Epithelial cell of proximal tubule (primary cell): Measurements from ENCODE around the gene FAM222B. TPM values are rescaled to one million over a fixed set of nuclear protein-coding genes. Genes with fewer than 3 reads are reported as not detected.

Experiments used
- DNase-seq: peaks from one replicate; pipeline ENCODE4 v3.0.0-alpha.2; 2011; ENCODE audit warnings: low read depth
- H3K4me3 ChIP-seq: 2 replicates; pipeline ENCODE4 v1.5.1; 2011; ENCODE audit warnings: low read depth, mild to moderate bottlenecking, low read length
- total RNA-seq: library from RNA; depleted of rRNA; stranded (reverse); fragments of >200 nt; gene quantifications from 2 replicates; pipeline ENCODE4 v1.2.3, GENCODE V29; 2015
- TF ChIP-seq, protein P1 (sequence below): conservative IDR thresholded peaks from 2 replicates; pipeline ENCODE4 v1.5.1; 2012; ENCODE audit warnings: low read depth, mild to moderate bottlenecking, low read length

Gene FAM222B
- total RNA-seq, 1 donor from 2014 or later, result 11.9 TPM

GRCh38 chr17:28777178-28777577 is 65.4 kb downstream of the FAM222B start:
- TF ChIP-seq, protein P1, sequence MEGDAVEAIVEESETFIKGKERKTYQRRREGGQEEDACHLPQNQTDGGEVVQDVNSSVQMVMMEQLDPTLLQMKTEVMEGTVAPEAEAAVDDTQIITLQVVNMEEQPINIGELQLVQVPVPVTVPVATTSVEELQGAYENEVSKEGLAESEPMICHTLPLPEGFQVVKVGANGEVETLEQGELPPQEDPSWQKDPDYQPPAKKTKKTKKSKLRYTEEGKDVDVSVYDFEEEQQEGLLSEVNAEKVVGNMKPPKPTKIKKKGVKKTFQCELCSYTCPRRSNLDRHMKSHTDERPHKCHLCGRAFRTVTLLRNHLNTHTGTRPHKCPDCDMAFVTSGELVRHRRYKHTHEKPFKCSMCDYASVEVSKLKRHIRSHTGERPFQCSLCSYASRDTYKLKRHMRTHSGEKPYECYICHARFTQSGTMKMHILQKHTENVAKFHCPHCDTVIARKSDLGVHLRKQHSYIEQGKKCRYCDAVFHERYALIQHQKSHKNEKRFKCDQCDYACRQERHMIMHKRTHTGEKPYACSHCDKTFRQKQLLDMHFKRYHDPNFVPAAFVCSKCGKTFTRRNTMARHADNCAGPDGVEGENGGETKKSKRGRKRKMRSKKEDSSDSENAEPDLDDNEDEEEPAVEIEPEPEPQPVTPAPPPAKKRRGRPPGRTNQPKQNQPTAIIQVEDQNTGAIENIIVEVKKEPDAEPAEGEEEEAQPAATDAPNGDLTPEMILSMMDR, result no peak
- H3K4me3 ChIP-seq, result no peak overlapping the region
- no peak for DNase-seq

- TF ChIP-seq, protein P1, result no peak
- H3K4me3 ChIP-seq, result no peak overlapping the region
- DNase-seq, result no peak
Observed at GRCh38 chr17:28774206-28774605, 68.4 kb downstream of the FAM222B start.

DNA sequence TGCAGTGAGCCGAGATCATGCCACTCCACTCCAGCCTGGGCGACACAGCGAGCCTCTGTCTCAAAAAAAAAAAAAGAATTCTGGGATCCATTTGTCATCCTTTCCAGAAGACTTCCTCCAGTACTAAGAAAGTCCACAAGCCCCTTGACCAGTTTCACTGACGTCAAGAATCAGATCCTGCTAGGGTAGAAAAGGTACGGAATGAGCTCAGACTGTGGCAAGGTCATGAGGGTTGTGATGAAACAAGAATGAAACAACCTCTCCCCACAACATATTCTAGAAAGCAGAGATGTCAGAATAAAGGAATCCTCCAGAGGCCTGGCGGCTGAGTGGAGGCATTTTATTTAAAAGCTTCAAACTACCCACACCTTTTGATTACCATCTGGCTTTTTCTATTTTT is 68.9 kb downstream of the FAM222B start:
- no peak overlapping the region for H3K4me3 ChIP-seq
- no peak for DNase-seq
- TF ChIP-seq, protein P1, result no peak

DNA sequence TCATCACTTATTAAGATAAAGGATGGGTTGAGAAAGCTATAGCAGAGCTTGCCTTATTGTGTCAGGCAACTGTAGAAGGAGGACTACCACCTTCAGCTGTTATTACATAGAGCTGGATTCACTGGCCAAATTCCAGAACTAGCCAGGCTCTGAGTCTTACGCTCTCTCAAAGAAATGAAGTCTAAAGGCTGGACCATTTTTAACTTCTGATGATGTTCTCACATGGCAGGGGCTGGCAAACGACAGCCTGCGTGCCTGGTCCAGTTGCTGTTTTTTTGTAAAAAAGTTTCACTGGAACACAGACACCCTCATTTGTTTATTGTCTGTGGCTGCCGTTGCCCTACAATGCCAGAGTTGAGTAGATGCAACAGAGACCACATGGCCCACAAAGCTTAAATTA is 77.6 kb downstream of the FAM222B start:
- DNase-seq, result no peak
- TF ChIP-seq, protein P1, result no peak
- H3K4me3 ChIP-seq, result no peak overlapping the region

DNA sequence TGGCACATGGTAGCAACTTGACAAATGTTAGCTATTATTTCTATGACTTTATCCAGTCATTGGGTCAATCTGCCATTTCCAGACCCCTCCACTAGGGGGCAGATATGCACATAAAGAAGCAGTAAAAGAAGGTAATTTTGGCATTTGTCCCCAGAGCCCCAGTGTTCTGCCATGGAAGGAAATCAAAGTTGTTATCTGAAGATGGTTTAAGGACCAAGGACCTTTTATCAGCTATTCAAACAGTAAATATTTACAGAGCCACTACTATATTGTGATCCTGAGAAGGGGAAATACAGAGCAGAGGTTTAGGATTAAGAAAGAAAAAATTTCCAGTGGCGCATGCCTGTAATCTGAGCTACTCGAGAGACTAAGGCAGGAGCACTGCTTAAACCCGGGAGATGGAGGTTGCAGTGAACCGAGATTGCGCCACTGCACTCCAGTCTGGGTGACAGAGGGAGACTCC is 78.8 kb downstream of the FAM222B start:
- no peak for DNase-seq
- no peak overlapping the region for H3K4me3 ChIP-seq
- TF ChIP-seq, protein P1, result peak; percentile 94

- no peak for DNase-seq
- H3K4me3 ChIP-seq, result no peak overlapping the region
- TF ChIP-seq, protein P1, result no peak
Observed at GRCh38 chr17:28763137-28763799, 79.3 kb downstream of the FAM222B start.
